Activated CD8-positive, alpha-beta T cell treated with anti-CD3 and anti-CD28 coated beads for 36 hours (primary cell): Measurements from ENCODE around the gene USO1. TPM values are rescaled to one million over a fixed set of nuclear protein-coding genes. Genes with fewer than 3 reads are reported as not detected.

ENCODE experiments used
- ATAC-seq: fragments of 200-7000 bp; cut with Tn5 transposase; one replicate; pipeline ENCODE4 v1.10.0; 2021; ENCODE audit warnings: mild to moderate bottlenecking, moderate library complexity
- CTCF ChIA-PET: fragments of 350-600 bp; sonication (Branson Sonifier 250); formaldehyde crosslinking; loops from one replicate; lab custom pipeline; 2021; ENCODE audit warnings: antibody characterized with exemption; lab: Charles Lee
- POLR2A ChIA-PET: fragments of 350-600 bp; sonication (Branson Sonifier 250); formaldehyde crosslinking; loops from one replicate; lab custom pipeline; 2021; ENCODE audit warnings: antibody characterized with exemption; lab: Charles Lee
- DNase-seq: peaks from one replicate; pipeline ENCODE4 v3.0.0-alpha.2; 2020
- H3K27ac Mint-ChIP-seq: one replicate; pipeline ENCODE4 v1.8.0; 2021; ENCODE audit warnings: mild to moderate bottlenecking, mixed read lengths
- H3K27me3 Mint-ChIP-seq: one replicate; pipeline ENCODE4 v1.8.0; 2021; ENCODE audit warnings: mixed read lengths
- H3K36me3 Mint-ChIP-seq: one replicate; pipeline ENCODE4 v1.8.0; 2021; ENCODE audit warnings: low read depth, mixed read lengths
- H3K4me1 Mint-ChIP-seq: one replicate; pipeline ENCODE4 v1.8.0; 2021; ENCODE audit warnings: low read depth, mixed read lengths
- H3K4me3 Mint-ChIP-seq: one replicate; pipeline ENCODE4 v1.8.0; 2021; ENCODE audit warnings: mild to moderate bottlenecking, moderate library complexity, mixed read lengths
- H3K9me3 Mint-ChIP-seq: one replicate; pipeline ENCODE4 v1.8.0; 2021; ENCODE audit warnings: mixed read lengths
- intact Hi-C: fragments of 100-400 bp; cut with micrococcal nuclease; formaldehyde crosslinking; loops from one replicate; pipeline ENCODE4 v1.10.0; 2022
- total RNA-seq, 2 experiments: library from RNA; stranded (reverse); gene quantifications; one replicate each; pipeline ENCODE4 v1.2.3, GENCODE V29; 2021
- TF ChIP-seq, protein P1 (sequence below): fragments of 200-600 bp; IDR thresholded peaks from one replicate; pipeline ENCODE4 v1.8.0; 2022; ENCODE audit warnings: antibody characterized with exemption, mild to moderate bottlenecking

The USO1 gene
- total RNA-seq, 2 experiments from 2014 or later, result 50.5 to 52.0 TPM

DNA sequence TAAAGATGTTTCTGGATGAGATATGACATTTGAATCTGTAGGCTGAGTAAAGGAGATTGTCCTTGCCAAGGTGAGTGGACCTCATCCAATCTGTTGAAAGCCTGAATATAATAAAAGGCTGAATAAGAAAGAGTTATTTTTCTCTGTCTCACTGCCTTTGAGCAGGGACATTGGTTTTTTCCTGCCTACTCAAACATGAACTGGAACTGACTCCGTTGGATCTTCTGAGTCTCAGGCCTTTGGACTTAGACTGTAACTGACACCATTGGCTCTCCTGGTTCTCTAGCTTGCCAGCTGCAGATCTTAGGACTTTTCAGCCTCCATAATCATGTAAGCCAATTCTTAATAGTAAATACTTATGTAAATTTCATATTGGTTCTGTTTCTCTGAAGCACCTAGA lies 134.3 kb downstream of the USO1 start:
- Mint-ChIP-seq H3K36me3 (no peaks in the 10 kb centered on the region), H3K9me3 (peaks cover 3% of the 10 kb centered on the region), H3K4me1 (no peaks in the 10 kb centered on the region), H3K27me3 (no peaks in the 10 kb centered on the region), H3K4me3 (no peak overlapping the region), H3K27ac (no peak overlapping the region)
- CTCF ChIA-PET, result interaction anchor here (0.7 kb wide), 1 partner anchor 11 kb away, joined by 3 read pairs; no protein-coding TSS in a partner anchor
- TF ChIP-seq, protein P1, sequence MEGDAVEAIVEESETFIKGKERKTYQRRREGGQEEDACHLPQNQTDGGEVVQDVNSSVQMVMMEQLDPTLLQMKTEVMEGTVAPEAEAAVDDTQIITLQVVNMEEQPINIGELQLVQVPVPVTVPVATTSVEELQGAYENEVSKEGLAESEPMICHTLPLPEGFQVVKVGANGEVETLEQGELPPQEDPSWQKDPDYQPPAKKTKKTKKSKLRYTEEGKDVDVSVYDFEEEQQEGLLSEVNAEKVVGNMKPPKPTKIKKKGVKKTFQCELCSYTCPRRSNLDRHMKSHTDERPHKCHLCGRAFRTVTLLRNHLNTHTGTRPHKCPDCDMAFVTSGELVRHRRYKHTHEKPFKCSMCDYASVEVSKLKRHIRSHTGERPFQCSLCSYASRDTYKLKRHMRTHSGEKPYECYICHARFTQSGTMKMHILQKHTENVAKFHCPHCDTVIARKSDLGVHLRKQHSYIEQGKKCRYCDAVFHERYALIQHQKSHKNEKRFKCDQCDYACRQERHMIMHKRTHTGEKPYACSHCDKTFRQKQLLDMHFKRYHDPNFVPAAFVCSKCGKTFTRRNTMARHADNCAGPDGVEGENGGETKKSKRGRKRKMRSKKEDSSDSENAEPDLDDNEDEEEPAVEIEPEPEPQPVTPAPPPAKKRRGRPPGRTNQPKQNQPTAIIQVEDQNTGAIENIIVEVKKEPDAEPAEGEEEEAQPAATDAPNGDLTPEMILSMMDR, result no peak
- ATAC-seq (no peak), DNase-seq (no peak)
- intact Hi-C loops, result no loop called here
- POLR2A ChIA-PET, result no interaction called here

DNA sequence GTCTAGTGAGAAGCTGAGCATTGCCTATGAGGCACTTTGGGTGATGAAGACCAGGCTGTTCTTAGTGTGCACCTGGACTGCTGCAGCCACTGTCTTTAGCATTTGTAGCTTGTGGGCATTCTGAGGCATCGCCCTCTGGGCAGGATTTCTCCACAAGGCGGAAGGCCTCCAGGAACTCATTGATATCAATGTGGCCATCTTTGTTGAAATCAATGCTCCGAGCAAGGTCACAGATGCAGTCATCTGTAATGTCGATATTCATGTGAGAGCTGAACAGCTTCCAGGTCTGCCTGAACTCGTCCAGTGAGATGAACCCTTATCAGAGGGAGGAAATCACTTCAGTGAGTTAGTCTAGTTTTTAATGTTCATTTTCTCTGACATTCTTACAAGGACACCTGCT lies 136.2 kb downstream of the USO1 start:
- Mint-ChIP-seq H3K27me3 (no peaks in the 10 kb centered on the region), H3K36me3 (no peaks in the 10 kb centered on the region), H3K4me3 (no peak overlapping the region), H3K4me1 (no peaks in the 10 kb centered on the region), H3K27ac (no peak overlapping the region), H3K9me3 (peaks cover 3% of the 10 kb centered on the region)
- DNase-seq (no peak), ATAC-seq (no peak)
- CTCF ChIA-PET, result interaction anchor here (1.0 kb wide), 1 partner anchor 12 kb away, joined by 3 read pairs; no protein-coding TSS in a partner anchor
- intact Hi-C loops, result no loop called here
- POLR2A ChIA-PET, result no interaction called here
- TF ChIP-seq, protein P1, result no peak

Other genes starting within 250 kb of the USO1 start
- 10 to 100 TPM; 33.1 to 33.3 TPM for gene RCHY1, start 210.2 kb upstream of the USO1 start, total RNA-seq
- 10 to 100 TPM; 16.6 to 19.1 TPM for gene THAP6, start 210.1 kb upstream of the USO1 start, total RNA-seq
- gene ODAPH, start 168.5 kb upstream of the USO1 start, total RNA-seq, result not detected
- 1 to 10 TPM in 1 of 2 experiments, under 1 TPM in 1; 0.83 to 1.0 TPM for gene CDKL2, start 94.0 kb upstream of the USO1 start, total RNA-seq
- gene G3BP2, start 51.2 kb upstream of the USO1 start, total RNA-seq, result 100 to 1,000 TPM; 185 to 197 TPM
- gene PPEF2, start 177.9 kb downstream of the USO1 start, total RNA-seq, result under 1 TPM; 0.11 to 0.25 TPM
- gene NAAA, start 216.4 kb downstream of the USO1 start, total RNA-seq, result 10 to 100 TPM; 18.7 to 22.2 TPM